HG03045 (cell line): ENCODE data around the gene TPI1.

Source experiments
- ATAC-seq: cut with Tn5 transposase; IDR thresholded peaks from one replicate; pipeline ENCODE4 v1.9.1; 2021; ENCODE audit warnings: mild to moderate bottlenecking, moderate library complexity; ENCODE audit not compliant: unreplicated experiment

TPI1 gene

GRCh38 chr12:6916426-6917200, 49.3 kb downstream of the TPI1 start:
- ATAC-seq: no peak

GRCh38 chr12:6917491-6918231, 50.3 kb downstream of the TPI1 start:
- ATAC-seq: no peak

GRCh38 chr12:6919588-6919987, 52.3 kb downstream of the TPI1 start:
- no peak for ATAC-seq
